ENCODE results near the gene MPV17. TPM values are rescaled to one million over a fixed set of nuclear protein-coding genes. Genes with fewer than 3 reads are reported as not detected.

The MPV17 gene
- polyA plus RNA-seq, 1 donor (not counting 4 experiments of a cell fraction or from before 2014, with no cell fraction given) = 125 TPM

GRCh38 chr2:27296481-27296880 is 26.4 kb downstream of the MPV17 start:
- Histone ChIP-seq H3K4me2 (ENCODE audit: control insufficient read depth, extremely low read depth, insufficient read depth, low read depth, low read length) (no peak overlapping the region), H3K27ac (ENCODE audit: control insufficient read depth, insufficient read depth, low read length) (no peak overlapping the region), H3K9me3 (ENCODE audit: control insufficient read depth, low read depth, low read length) (no peaks in the 10 kb centered on the region), H3K4me1 (ENCODE audit: control insufficient read depth, extremely low read depth, insufficient read depth, low read length) (peaks cover 8% of the 10 kb centered on the region), H2AFZ (ENCODE audit: control insufficient read depth, low read length) (no peak overlapping the region), H3K9ac (ENCODE audit: control insufficient read depth, extremely low read depth, insufficient read depth, low read length) (no peak overlapping the region), H3K4me3 (ENCODE audit: control insufficient read depth in 2 of 3, extremely low read depth in 1 of 3, insufficient read depth in 2 of 3, low read depth in 1 of 3, low read length in 3 of 3) (no peak overlapping the region), H4K20me1 (ENCODE audit: control insufficient read depth, extremely low read depth, insufficient read depth, low read length) (no peaks in the 10 kb centered on the region), H3K36me3 (ENCODE audit: control insufficient read depth in 2 of 2, extremely low read depth in 1 of 2, insufficient read depth in 2 of 2, low read length in 2 of 2) (no peaks in the 10 kb centered on the region), H3K27me3 (ENCODE audit: control insufficient read depth, extremely low read depth, insufficient read depth, low read length) (peaks cover 4% of the 10 kb centered on the region), H3K79me2 (ENCODE audit: control insufficient read depth, insufficient read depth, low read length) (no peaks in the 10 kb centered on the region), H3K9me1 (ENCODE audit: control insufficient read depth, extremely low read depth, insufficient read depth, low read length) (no peaks in the 10 kb centered on the region)
- dilution Hi-C loops (cut with MboI; ENCODE audit: extremely low pct_ligation_motif_present, low sequenced_read_pairs) = no loop called here
- FAIRE-seq = no peak
- TF ChIP-seq CTCF (optimal IDR thresholded peaks at IDR 0.05 in 1 of 3, IDR thresholded peaks at IDR 0.05 in 1 of 3, conservative IDR thresholded peaks at IDR 0.05 in 1 of 3; ENCODE audit: extremely low read depth in 1 of 3, insufficient read depth in 2 of 3, low read length in 3 of 3) (no peak), EZH2 (IDR thresholded peaks at IDR 0.05; ENCODE audit: low read length) (no peak)
- DNase-seq (ENCODE audit: low read depth, low spot score) = no peak

GRCh38 chr2:27294928-27295327 is 28.0 kb downstream of the MPV17 start:
- Histone ChIP-seq H3K4me3 (ENCODE audit: control insufficient read depth in 2 of 3, extremely low read depth in 1 of 3, insufficient read depth in 2 of 3, low read depth in 1 of 3, low read length in 3 of 3) (no peak overlapping the region), H3K79me2 (ENCODE audit: control insufficient read depth, insufficient read depth, low read length) (no peaks in the 10 kb centered on the region), H3K4me2 (ENCODE audit: control insufficient read depth, extremely low read depth, insufficient read depth, low read depth, low read length) (no peak overlapping the region), H3K27ac (ENCODE audit: control insufficient read depth, insufficient read depth, low read length) (no peak overlapping the region), H3K9me1 (ENCODE audit: control insufficient read depth, extremely low read depth, insufficient read depth, low read length) (no peaks in the 10 kb centered on the region), H3K9ac (ENCODE audit: control insufficient read depth, extremely low read depth, insufficient read depth, low read length) (no peak overlapping the region), H3K9me3 (ENCODE audit: control insufficient read depth, low read depth, low read length) (no peaks in the 10 kb centered on the region), H3K36me3 (ENCODE audit: control insufficient read depth in 2 of 2, extremely low read depth in 1 of 2, insufficient read depth in 2 of 2, low read length in 2 of 2) (no peaks in the 10 kb centered on the region), H3K4me1 (ENCODE audit: control insufficient read depth, extremely low read depth, insufficient read depth, low read length) (peaks cover 8% of the 10 kb centered on the region), H3K27me3 (ENCODE audit: control insufficient read depth, extremely low read depth, insufficient read depth, low read length) (peaks cover 4% of the 10 kb centered on the region), H2AFZ (ENCODE audit: control insufficient read depth, low read length) (no peak overlapping the region), H4K20me1 (ENCODE audit: control insufficient read depth, extremely low read depth, insufficient read depth, low read length) (no peaks in the 10 kb centered on the region)
- DNase-seq (ENCODE audit: low read depth, low spot score) = no peak
- FAIRE-seq = no peak
- TF ChIP-seq EZH2 (IDR thresholded peaks at IDR 0.05; ENCODE audit: low read length) (no peak), CTCF (optimal IDR thresholded peaks at IDR 0.05 in 1 of 3, IDR thresholded peaks at IDR 0.05 in 1 of 3, conservative IDR thresholded peaks at IDR 0.05 in 1 of 3; ENCODE audit: extremely low read depth in 1 of 3, insufficient read depth in 2 of 3, low read length in 3 of 3) (no peak)
- dilution Hi-C loops (cut with MboI; ENCODE audit: extremely low pct_ligation_motif_present, low sequenced_read_pairs) = no loop called here
